Tibial nerve (tissue), 3 donors: Measurements from ENCODE around the gene AK3.

Experiments
- POLR2A ChIP-seq, 2 donors: fragments of 450-650 bp; IDR thresholded peaks; one replicate each; pipeline ENCODE4 v1.6.1; 2017; ENCODE audit warnings: antibody characterized with exemption in 2 of 2, mild to moderate bottlenecking in 2 of 2, moderate library complexity in 2 of 2
- TF ChIP-seq, protein P1 (sequence below), 5 experiments: fragments of 200-600 bp in 3 of 5; fragments of 450-650 bp in 2 of 5; sonication (generic) in 3 of 5; IDR thresholded peaks; one replicate each; pipeline ENCODE4 v1.5.1; 2016 to 2019; ENCODE audit warnings: antibody characterized with exemption in 5 of 5, mild to moderate bottlenecking in 3 of 5, moderate library complexity in 2 of 5

DNA sequence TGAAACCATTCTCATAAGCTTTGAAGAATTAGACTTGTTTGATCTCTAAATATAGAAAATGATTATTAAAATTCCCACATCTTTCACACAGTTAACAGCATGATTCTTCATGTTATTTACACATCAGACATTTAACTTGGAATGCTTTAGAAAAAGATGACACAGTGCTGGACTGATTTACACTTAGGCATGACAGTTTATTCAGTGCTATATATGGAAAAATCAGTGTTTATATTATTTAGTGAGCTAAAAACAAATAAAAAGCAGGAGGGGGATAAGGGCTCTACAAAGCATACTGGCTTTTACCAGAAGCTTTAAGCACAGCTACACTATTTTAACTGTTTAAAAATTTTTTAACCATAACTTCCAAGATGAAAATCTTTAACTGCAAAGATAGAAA, 31.6 kb downstream of the AK3 start:
- TF ChIP-seq, protein P1, sequence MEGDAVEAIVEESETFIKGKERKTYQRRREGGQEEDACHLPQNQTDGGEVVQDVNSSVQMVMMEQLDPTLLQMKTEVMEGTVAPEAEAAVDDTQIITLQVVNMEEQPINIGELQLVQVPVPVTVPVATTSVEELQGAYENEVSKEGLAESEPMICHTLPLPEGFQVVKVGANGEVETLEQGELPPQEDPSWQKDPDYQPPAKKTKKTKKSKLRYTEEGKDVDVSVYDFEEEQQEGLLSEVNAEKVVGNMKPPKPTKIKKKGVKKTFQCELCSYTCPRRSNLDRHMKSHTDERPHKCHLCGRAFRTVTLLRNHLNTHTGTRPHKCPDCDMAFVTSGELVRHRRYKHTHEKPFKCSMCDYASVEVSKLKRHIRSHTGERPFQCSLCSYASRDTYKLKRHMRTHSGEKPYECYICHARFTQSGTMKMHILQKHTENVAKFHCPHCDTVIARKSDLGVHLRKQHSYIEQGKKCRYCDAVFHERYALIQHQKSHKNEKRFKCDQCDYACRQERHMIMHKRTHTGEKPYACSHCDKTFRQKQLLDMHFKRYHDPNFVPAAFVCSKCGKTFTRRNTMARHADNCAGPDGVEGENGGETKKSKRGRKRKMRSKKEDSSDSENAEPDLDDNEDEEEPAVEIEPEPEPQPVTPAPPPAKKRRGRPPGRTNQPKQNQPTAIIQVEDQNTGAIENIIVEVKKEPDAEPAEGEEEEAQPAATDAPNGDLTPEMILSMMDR (IDR thresholded peaks at IDR 0.05): no peak
- no peak for TF ChIP-seq POLR2A (IDR thresholded peaks at IDR 0.05)
